ENCODE data around the gene OR2C3. TPM values are rescaled to one million over a fixed set of nuclear protein-coding genes. Genes with fewer than 3 reads are reported as not detected.

The OR2C3 gene
- total RNA-seq = under 0.01 TPM in 1 of 2 replicates, not detected in the other

DNA sequence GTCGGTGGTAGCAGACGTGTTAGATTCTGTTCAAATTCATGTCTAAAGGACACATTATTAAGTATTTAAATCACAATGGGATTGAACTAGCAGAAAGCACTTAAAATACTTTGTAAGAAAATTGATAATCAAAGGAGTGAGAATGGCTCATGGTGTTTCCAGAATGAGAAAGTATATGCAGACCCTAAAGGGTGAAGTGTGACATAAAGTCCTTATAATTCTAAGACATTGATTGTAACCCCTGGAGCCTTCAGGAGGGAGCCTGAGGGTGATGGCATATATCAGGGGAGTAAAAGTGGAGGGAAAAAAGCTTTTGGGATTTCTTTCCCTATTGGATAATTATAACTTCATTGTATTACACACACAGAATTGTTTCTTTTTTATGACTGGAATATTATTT is at the start of gene OR2C3:
Gene OR2C3, minus strand, starts transcription at position 101 of the 400 bp plus-strand sequence. CDS start 3,929 bp downstream, outside the sequence.

DNA sequence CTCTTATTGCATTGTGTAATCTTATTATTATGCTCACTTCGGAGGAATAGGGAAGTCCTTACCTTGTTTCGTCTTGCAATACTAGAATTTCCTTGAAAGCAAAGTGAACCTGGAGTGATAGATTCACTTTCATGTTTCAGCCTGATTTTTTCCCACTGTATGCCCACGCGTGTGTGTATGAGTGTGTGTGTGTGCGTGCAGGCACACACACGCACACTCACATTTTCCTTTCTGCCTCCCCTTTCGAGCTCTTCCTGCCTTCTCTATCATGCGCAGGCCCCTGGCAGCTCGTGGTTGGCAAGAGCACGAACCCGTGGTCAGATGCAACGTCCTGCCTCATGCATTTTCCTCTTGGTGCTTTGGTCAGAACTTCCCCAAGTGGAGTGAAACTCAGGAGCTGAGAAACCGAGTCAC is 12.5 kb upstream of the OR2C3 start, which contains the start of gene GCSAML:
Gene GCSAML, plus strand, starts transcription at position 366 of the 414 bp plus-strand sequence. CDS start 58 bp downstream, outside the sequence.

Other genes starting within 250 kb of the OR2C3 start
- 30.4 and 33.6 TPM in 2 replicates for gene ZNF496, start 204.6 kb downstream of the OR2C3 start, total RNA-seq
- 1.3 and 8.9 TPM in 2 replicates for gene NLRP3, start 120.3 kb downstream of the OR2C3 start, total RNA-seq
- gene OR2B11, start 78.3 kb downstream of the OR2C3 start, total RNA-seq = not detected in 2 replicates
- under 0.01 TPM in 2 replicates for gene GCSAML, start 12.7 kb upstream of the OR2C3 start, total RNA-seq
- not detected in 2 replicates for gene OR2G2, start 51.9 kb upstream of the OR2C3 start, total RNA-seq
- not detected in 2 replicates for gene OR2G3, start 69.1 kb upstream of the OR2C3 start, total RNA-seq
- gene OR13G1, start 143.3 kb upstream of the OR2C3 start, total RNA-seq = not detected in 2 replicates
- gene OR6F1, start 180.2 kb upstream of the OR2C3 start, total RNA-seq = not detected in 2 replicates
- gene OR14K1, start 202.2 kb upstream of the OR2C3 start, total RNA-seq = not detected in 2 replicates
- not detected in 2 replicates for gene OR14A2, start 211.7 kb upstream of the OR2C3 start, total RNA-seq
- not detected in 2 replicates for gene OR1C1, start 224.1 kb upstream of the OR2C3 start, total RNA-seq